Measurements from ENCODE around the gene CLCN1. TPM values are rescaled to one million over a fixed set of nuclear protein-coding genes. Genes with fewer than 3 reads are reported as not detected.

CLCN1 gene
- total and polyA plus RNA-seq, 10 of the 15 experiments (the other 5 are each of a cell fraction or from before 2014, with no cell fraction given), result 0.30 TPM; not detected in 9

DNA sequence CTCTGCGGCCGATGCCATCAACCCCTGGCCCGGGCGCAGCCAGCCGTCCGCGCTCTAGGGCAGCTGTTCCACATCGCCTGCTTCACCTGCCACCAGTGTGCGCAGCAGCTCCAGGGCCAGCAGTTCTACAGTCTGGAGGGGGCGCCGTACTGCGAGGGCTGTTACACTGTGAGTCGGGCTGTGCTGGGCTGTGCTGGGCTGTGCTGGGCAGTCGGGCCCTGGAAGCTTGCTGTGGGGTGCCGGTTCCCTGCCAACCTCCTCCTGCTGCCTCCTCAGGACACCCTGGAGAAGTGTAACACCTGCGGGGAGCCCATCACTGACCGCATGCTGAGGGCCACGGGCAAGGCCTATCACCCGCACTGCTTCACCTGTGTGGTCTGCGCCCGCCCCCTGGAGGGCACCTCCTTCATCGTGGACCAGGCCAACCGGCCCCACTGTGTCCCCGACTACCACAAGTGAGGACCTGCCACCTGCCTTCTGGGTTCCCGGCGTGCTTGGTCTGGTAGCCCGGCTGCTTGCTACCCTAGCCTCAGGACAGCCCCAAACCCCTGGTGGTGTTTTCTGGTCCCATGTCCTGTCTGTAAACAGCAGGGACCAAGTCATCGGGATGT is 72.7 kb downstream of the CLCN1 start:
- no peak for TF ChIP-seq HDAC6 (IDR thresholded peaks at IDR 0.05; ENCODE audit: unreplicated experiment)
- TF ChIP-seq NR2C2 (IDR thresholded peaks at IDR 0.05; ENCODE audit: borderline replicate concordance, control insufficient read depth, insufficient read length, low read depth), result no peak
- no peak for TF ChIP-seq CHD2 (IDR thresholded peaks at IDR 0.05; ENCODE audit: borderline replicate concordance, low read depth, low read length)
- TF ChIP-seq IKZF1 (conservative IDR thresholded peaks at IDR 0.05), result no peak
- TF ChIP-seq CHD1 (IDR thresholded peaks at IDR 0.05; ENCODE audit: low read depth, low read length), result no peak
- TF ChIP-seq ZNF207 (IDR thresholded peaks at IDR 0.05; ENCODE audit: borderline replicate concordance), result no peak
- TF ChIP-seq CBX5 (IDR thresholded peaks at IDR 0.05; ENCODE audit: low read depth), result no peak
- TF ChIP-seq SMARCA5 (IDR thresholded peaks at IDR 0.05), result no peak
- TF ChIP-seq CBX3 (IDR thresholded peaks at IDR 0.05; ENCODE audit: borderline replicate concordance, low read depth), result no peak
- TF ChIP-seq SREBF2 (IDR thresholded peaks at IDR 0.05; ENCODE audit: low read length), result no peak
- Histone ChIP-seq H3K27me3 (replicated peaks in 1 of 2; ENCODE audit: control insufficient read depth in 2 of 2, insufficient read depth in 2 of 2, low read length in 1 of 2) (no peaks in the 10 kb centered on the region), H3K4me1 (ENCODE audit: control insufficient read depth, insufficient read depth, low read length) (peaks cover 10% of the 10 kb centered on the region), H3K36me3 (ENCODE audit: control insufficient read depth in 2 of 2, insufficient read depth in 2 of 2, low read length in 1 of 2) (peaks cover 7 to 33% of the 10 kb centered on the region in 2 experiments; a peak in 3 of 4 replicates), H3K79me2 (ENCODE audit: control insufficient read depth, insufficient read depth, low read length) (peaks cover 19% of the 10 kb centered on the region), H3K4me2 (ENCODE audit: control insufficient read depth, insufficient read depth) (no peak overlapping the region), H3K9me3 (replicated peaks; ENCODE audit: control insufficient read depth, insufficient read depth, low read length) (no peaks in the 10 kb centered on the region), H3K27ac (ENCODE audit: control insufficient read depth, insufficient read depth) (no peak overlapping the region), H2AFZ (ENCODE audit: control insufficient read depth, low read depth, low read length) (no peak overlapping the region), H4K20me1 (ENCODE audit: control insufficient read depth, insufficient read depth) (no peaks in the 10 kb centered on the region; the same call in 1 of the 2 replicates), H3K4me3 (no peak overlapping the region), H3K9ac (ENCODE audit: control insufficient read depth, insufficient read depth, low read length) (no peak overlapping the region)
- no peak for DNase-seq (ENCODE audit: low read depth, low spot score)
- BruUV-seq (replicated peaks), result no TSS peak
- FAIRE-seq, result no peak
- in situ Hi-C loops (cut with MboI), result no loop called here
- POLR2A ChIA-PET, result no interaction called here
- ATAC-seq, result no peak
- CTCF ChIA-PET, result interaction anchor here (1.1 kb wide), 1 partner anchor 739 kb away, joined by 3 read pairs; no protein-coding TSS in a partner anchor
- intact Hi-C loops (cut with micrococcal nuclease; ENCODE audit: unreplicated experiment), result no loop called here
- RAD21 ChIA-PET (ENCODE audit: unreplicated experiment), result no interaction called here
- SMC1A ChIA-PET (ENCODE audit: uncharacterized antibody, unreplicated experiment), result no interaction called here
- WGBS (ENCODE audit: insufficient coverage, insufficient replicate concordance, low lambda C conversion rate, missing lambda C conversion rate), result 93% methylated on average over 28 of the region's 28 CpGs
